Stimulated activated naive B cell treated with anti-CD40 and anti-IgM and Interleukin-4, amounts not matched to agents 10 μg/mL and 1 μg/mL and 100 μg/mL, for 72 hours (primary cell): ENCODE measurements around the gene TRPM3.

Experiments used
- ATAC-seq, 2 donors: fragments of 150-1000 bp; cut with Tn5 transposase; replicated peaks; 2 replicates each; pipeline ENCODE4 v1.10.0; 2021; ENCODE audit warnings: moderate library complexity in 1 of 2
- DNase-seq: peaks from one replicate; pipeline ENCODE4 v3.0.0; 2021
- H3K27ac Mint-ChIP-seq: one replicate; pipeline ENCODE4 v1.8.0; 2022; ENCODE audit warnings: mild to moderate bottlenecking, mixed read lengths
- H3K27me3 Mint-ChIP-seq, 2 donors: one replicate each; pipeline ENCODE4 v1.8.0; 2022; ENCODE audit warnings: mixed read lengths in 2 of 2
- H3K36me3 Mint-ChIP-seq, 2 donors: one replicate each; pipeline ENCODE4 v1.8.0; 2022; ENCODE audit warnings: mixed read lengths in 2 of 2, mild to moderate bottlenecking in 1 of 2
- H3K4me1 Mint-ChIP-seq, 2 donors: one replicate each; pipeline ENCODE4 v1.8.0; 2022; ENCODE audit warnings: mixed read lengths in 2 of 2, mild to moderate bottlenecking in 1 of 2
- H3K4me3 Mint-ChIP-seq, 2 donors: one replicate each; pipeline ENCODE4 v1.8.0; 2022; ENCODE audit warnings: mild to moderate bottlenecking in 2 of 2, mixed read lengths in 2 of 2, moderate library complexity in 1 of 2
- H3K9me3 Mint-ChIP-seq, 2 donors: one replicate each; pipeline ENCODE4 v1.8.0; 2022; ENCODE audit warnings: mixed read lengths in 2 of 2, mild to moderate bottlenecking in 1 of 2

TRPM3 gene

DNA sequence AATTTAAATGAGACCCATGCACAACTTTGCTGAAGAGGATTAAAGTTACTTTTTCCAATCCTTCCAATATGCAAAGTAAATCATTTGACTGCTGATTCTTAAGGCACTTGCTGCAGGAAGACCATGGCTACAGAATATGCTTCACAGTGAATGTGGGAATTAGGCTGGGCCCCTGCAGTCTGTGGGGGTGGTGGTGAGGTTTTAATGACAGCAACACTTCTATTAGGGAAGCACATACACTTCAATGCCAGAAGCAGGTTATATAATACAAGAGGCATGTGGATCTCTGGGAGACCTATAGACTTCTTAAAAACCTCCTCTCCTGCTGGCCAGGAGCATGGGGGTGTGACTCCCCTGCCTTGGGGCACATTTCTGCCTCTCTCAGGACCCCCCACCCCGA lies 582.4 kb downstream of the TRPM3 start:
- DNase-seq (no peak), ATAC-seq (no peak)
- Mint-ChIP-seq H3K9me3 (no peaks in the 10 kb centered on the region), H3K36me3 (no peaks in the 10 kb centered on the region), H3K27ac (peak overlapping the region; percentile 1), H3K4me3 (no peak overlapping the region), H3K27me3 (peaks cover 0 to 11% of the 10 kb centered on the region in 2 donors), H3K4me1 (no peaks in the 10 kb centered on the region)

GRCh38 chr9:70537084-70537483 lies 584.3 kb downstream of the TRPM3 start:
- no peak overlapping the region for H3K27ac Mint-ChIP-seq
- no peaks in the 10 kb centered on the region for H3K4me1 Mint-ChIP-seq
- H3K4me3 Mint-ChIP-seq = no peak overlapping the region
- H3K36me3 Mint-ChIP-seq = no peaks in the 10 kb centered on the region
- H3K27me3 Mint-ChIP-seq = peaks cover 0 to 5% of the 10 kb centered on the region in 2 donors
- H3K9me3 Mint-ChIP-seq = no peaks in the 10 kb centered on the region
- no peak for DNase-seq
- no peak for ATAC-seq

- no peak overlapping the region for H3K27ac Mint-ChIP-seq
- no peak for DNase-seq
- H3K4me1 Mint-ChIP-seq = no peaks in the 10 kb centered on the region
- no peaks in the 10 kb centered on the region for H3K9me3 Mint-ChIP-seq
- no peaks in the 10 kb centered on the region for H3K36me3 Mint-ChIP-seq
- no peak for ATAC-seq
- no peak overlapping the region for H3K4me3 Mint-ChIP-seq
- H3K27me3 Mint-ChIP-seq = peaks cover 0 to under 1% of the 10 kb centered on the region in 2 donors
These were observed 585.7 kb downstream of the TRPM3 start for GRCh38 chr9:70535546-70536323.

- H3K4me1 Mint-ChIP-seq = no peaks in the 10 kb centered on the region
These were observed 587.0 kb downstream of the TRPM3 start for GRCh38 chr9:70534471-70534870.

GRCh38 chr9:70534061-70534460 lies 587.4 kb downstream of the TRPM3 start:
- Mint-ChIP-seq H3K36me3 (no peaks in the 10 kb centered on the region), H3K27me3 (no peaks in the 10 kb centered on the region), H3K4me3 (no peak overlapping the region), H3K9me3 (no peaks in the 10 kb centered on the region), H3K27ac (no peak overlapping the region), H3K4me1 (no peaks in the 10 kb centered on the region)
- no peak for ATAC-seq
- no peak for DNase-seq

More at GRCh38 chr9:70534471-70534870, 587.0 kb downstream of the TRPM3 start:
- DNase-seq (no peak), ATAC-seq (no peak)
- Mint-ChIP-seq H3K36me3 (no peaks in the 10 kb centered on the region), H3K4me3 (no peak overlapping the region), H3K27ac (no peak overlapping the region), H3K9me3 (no peaks in the 10 kb centered on the region), H3K27me3 (no peaks in the 10 kb centered on the region)

GRCh38 chr9:70533492-70533891 lies 587.9 kb downstream of the TRPM3 start:
- Mint-ChIP-seq H3K4me1 (no peaks in the 10 kb centered on the region), H3K27ac (no peak overlapping the region), H3K27me3 (no peaks in the 10 kb centered on the region), H3K4me3 (no peak overlapping the region), H3K36me3 (no peaks in the 10 kb centered on the region), H3K9me3 (no peaks in the 10 kb centered on the region)
- no peak for ATAC-seq
- no peak for DNase-seq

DNA sequence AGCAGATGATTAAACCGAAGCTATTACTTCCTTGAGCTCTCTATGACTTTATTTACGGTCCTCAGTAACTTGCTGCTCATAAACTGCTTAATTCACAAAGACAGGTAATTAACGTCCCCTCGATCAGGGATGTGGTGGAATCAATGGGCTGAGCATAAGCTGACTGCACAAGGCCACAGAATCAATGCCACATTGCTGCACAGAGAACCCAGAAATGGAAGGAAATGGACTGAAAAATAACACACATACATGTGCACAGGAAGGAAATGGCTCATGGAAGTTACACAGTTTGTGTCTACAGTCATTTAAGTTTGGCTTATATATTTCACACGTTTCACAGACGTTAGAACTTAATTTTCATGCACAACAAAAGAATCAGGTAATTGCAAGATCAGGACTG lies 588.7 kb downstream of the TRPM3 start:
- no peaks in the 10 kb centered on the region for H3K4me1 Mint-ChIP-seq
- H3K27ac Mint-ChIP-seq = no peak overlapping the region
- H3K4me3 Mint-ChIP-seq = no peak overlapping the region
- DNase-seq = no peak
- H3K9me3 Mint-ChIP-seq = peaks cover 0 to 1% of the 10 kb centered on the region in 2 donors
- no peaks in the 10 kb centered on the region for H3K36me3 Mint-ChIP-seq
- no peak for ATAC-seq
- H3K27me3 Mint-ChIP-seq = no peaks in the 10 kb centered on the region

GRCh38 chr9:70531311-70531710 lies 590.1 kb downstream of the TRPM3 start:
- Mint-ChIP-seq H3K27ac (no peak overlapping the region), H3K9me3 (peaks cover 0 to 1% of the 10 kb centered on the region in 2 donors), H3K4me1 (no peaks in the 10 kb centered on the region), H3K36me3 (peaks cover 0 to 2% of the 10 kb centered on the region in 2 donors), H3K27me3 (no peaks in the 10 kb centered on the region), H3K4me3 (no peak overlapping the region)
- ATAC-seq (no peak), DNase-seq (no peak)

GRCh38 chr9:70530716-70531115 lies 590.7 kb downstream of the TRPM3 start:
- H3K4me1 Mint-ChIP-seq = no peaks in the 10 kb centered on the region
- H3K4me3 Mint-ChIP-seq = no peak overlapping the region
- H3K27me3 Mint-ChIP-seq = no peaks in the 10 kb centered on the region
- DNase-seq (no peak), ATAC-seq (no peak)
- H3K27ac Mint-ChIP-seq = no peak overlapping the region
- peaks cover 0 to 2% of the 10 kb centered on the region in 2 donors for H3K36me3 Mint-ChIP-seq
- peaks cover 0 to 3% of the 10 kb centered on the region in 2 donors for H3K9me3 Mint-ChIP-seq

DNA sequence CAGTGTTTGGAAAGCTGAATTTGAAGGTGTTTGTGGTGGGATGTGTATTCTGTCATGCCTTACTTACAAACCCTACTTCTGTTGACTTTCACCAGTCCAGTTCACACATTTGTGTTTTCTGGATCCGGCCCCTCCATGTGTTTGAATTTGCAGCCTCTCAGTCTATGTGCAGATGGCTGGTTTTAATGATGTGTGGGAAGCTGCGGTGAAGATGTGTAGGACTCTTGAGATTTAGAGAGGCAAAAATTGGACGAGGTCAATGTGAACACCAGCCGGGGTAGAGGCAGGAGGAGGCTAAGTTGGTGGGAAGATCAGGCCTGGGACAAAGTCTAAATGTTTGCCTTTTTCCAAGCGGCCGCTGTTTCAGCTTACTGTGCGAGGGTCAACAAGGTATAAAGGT lies 591.6 kb downstream of the TRPM3 start:
- Mint-ChIP-seq H3K27ac (no peak overlapping the region), H3K4me3 (no peak overlapping the region), H3K9me3 (peaks cover 3 to 6% of the 10 kb centered on the region in 2 donors), H3K27me3 (no peaks in the 10 kb centered on the region), H3K4me1 (no peaks in the 10 kb centered on the region), H3K36me3 (peaks cover 0 to 2% of the 10 kb centered on the region in 2 donors)
- ATAC-seq (no peak), DNase-seq (no peak)

DNA sequence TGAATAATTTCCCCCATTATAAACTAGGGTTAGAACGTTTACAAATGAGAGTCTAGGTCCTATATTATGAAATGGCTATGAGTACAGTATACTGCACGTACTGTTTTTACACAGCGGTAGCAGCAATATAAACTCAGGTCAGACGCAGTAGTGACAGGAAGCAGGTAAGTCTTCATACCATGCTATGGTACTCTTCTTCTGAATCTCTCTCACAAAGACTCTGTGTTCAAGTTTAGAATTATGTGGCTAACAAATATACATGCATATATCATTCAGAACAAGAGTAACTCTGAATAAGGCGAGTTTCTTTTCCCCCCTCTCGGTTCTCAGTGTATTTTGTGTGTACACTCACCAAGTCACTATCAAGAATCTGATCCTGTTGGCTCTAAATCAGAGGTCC lies 592.0 kb downstream of the TRPM3 start:
- ATAC-seq (no peak), DNase-seq (no peak)
- H3K27me3 Mint-ChIP-seq = no peaks in the 10 kb centered on the region
- peaks cover 0 to 2% of the 10 kb centered on the region in 2 donors for H3K36me3 Mint-ChIP-seq
- H3K9me3 Mint-ChIP-seq = peaks cover 6% of the 10 kb centered on the region in 2 donors
- H3K27ac Mint-ChIP-seq = no peak overlapping the region
- H3K4me1 Mint-ChIP-seq = no peaks in the 10 kb centered on the region
- H3K4me3 Mint-ChIP-seq = no peak overlapping the region

DNA sequence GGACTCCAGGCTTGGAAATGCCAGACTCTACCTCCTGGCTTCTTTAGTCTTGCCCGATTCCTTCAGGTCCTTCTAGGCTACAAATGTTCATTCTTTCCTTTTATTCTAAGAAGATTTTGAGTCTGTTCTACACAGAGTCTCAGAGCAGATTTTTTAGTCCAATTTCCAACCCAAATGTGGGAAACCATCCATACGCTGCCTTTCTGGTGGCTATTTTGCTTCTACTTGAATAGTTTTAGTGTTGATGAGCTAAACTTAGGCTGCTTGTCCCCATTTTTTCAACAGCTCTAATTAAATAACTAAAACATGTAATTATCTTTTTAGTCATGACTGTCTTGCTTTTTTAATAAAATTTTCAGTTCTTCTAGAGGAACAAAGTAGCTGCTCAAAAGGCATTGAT lies 594.5 kb downstream of the TRPM3 start:
- no peak overlapping the region for H3K4me3 Mint-ChIP-seq
- H3K9me3 Mint-ChIP-seq = peaks cover 16 to 19% of the 10 kb centered on the region in 2 donors
- no peaks in the 10 kb centered on the region for H3K4me1 Mint-ChIP-seq
- no peak overlapping the region for H3K27ac Mint-ChIP-seq
- no peak for ATAC-seq
- peaks cover 0 to 2% of the 10 kb centered on the region in 2 donors for H3K36me3 Mint-ChIP-seq
- H3K27me3 Mint-ChIP-seq = peaks cover 4 to 5% of the 10 kb centered on the region in 2 donors
- no peak for DNase-seq

DNA sequence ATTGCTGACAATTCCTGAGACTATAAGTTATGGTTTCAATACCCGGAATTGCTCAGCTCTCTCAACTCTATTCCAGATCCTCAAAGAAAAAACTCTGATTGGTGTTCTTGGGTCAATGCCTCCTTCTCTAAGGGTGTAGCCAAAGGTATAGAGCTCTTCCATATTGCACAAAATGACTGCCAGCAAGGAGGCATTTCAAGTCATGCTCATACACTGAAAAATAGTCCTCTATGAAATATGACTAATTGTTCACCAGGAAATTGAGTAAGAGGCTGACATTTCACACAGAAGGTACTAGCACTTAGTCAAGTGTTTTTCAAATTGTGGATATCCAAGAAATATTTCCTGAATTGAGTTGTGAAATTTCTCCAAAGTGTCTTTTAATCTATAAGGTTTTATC lies 595.9 kb downstream of the TRPM3 start:
- H3K27me3 Mint-ChIP-seq = peaks cover 4 to 6% of the 10 kb centered on the region in 2 donors
- no peak overlapping the region for H3K4me3 Mint-ChIP-seq
- no peak for ATAC-seq
- no peak overlapping the region for H3K27ac Mint-ChIP-seq
- no peak for DNase-seq
- H3K9me3 Mint-ChIP-seq = peaks cover 16 to 19% of the 10 kb centered on the region in 2 donors
- H3K36me3 Mint-ChIP-seq = peaks cover 0 to 2% of the 10 kb centered on the region in 2 donors
- H3K4me1 Mint-ChIP-seq = no peaks in the 10 kb centered on the region

DNA sequence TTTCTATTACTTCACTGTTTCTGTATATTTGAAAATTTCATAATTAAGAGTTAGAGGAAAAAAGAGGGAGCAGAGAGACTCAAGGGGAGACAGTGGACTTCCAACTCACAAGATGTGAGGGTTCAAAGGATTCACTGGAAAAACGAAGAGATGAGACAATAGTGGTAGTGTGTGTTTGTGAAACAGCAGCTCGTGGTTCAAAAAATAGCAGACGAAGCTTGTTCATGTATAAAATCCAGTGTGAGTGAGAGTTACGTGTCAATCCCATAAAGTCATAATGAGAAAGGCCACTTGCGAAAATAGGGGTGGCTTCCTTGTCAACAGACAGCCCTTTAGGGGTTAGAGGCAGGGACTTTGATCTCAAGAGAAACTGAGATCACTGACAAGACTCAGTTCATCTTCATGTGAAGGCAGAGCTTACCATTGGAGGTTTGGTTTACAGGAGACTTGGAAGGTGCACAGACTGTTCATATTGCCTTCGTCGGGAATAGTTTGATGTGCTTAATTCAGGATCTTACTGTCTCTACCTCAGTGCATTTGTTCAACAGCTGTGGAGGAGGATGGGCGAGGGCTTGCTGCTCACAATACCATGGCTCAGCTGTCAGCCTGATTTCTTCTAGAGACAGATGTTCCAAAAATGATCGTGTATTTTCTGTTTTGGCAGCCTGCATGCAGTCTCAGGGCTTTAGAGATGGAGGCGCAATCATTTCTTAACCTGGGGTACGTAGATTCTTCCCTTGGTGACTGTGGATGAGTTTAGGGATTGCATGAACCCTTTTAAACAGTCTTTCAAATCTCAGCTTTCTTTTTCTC lies 601.3 kb downstream of the TRPM3 start:
- Mint-ChIP-seq H3K9me3 (peaks cover 13 to 16% of the 10 kb centered on the region in 2 donors), H3K4me3 (no peak overlapping the region), H3K36me3 (no peaks in the 10 kb centered on the region), H3K27me3 (peaks cover 4 to 12% of the 10 kb centered on the region in 2 donors), H3K27ac (no peak overlapping the region), H3K4me1 (no peaks in the 10 kb centered on the region)
- DNase-seq (no peak), ATAC-seq (no peak)
